PC-3 (cell line): ENCODE data around the gene KDM6B.
A peak's percentile ranks its signal among the peaks of the same experiment; 100 is the strongest.

Source experiments
- CTCF ChIP-seq: fragments of 300-600 bp; sonication (generic); conservative IDR thresholded peaks from 2 replicates; pipeline ENCODE4 v1.5.1; 2017; ENCODE audit warnings: antibody characterized with exemption, low read depth, mild to moderate bottlenecking, low read length
- EZH2phosphoT487 ChIP-seq: fragments of 300-600 bp; sonication (generic); IDR thresholded peaks from 2 replicates; pipeline ENCODE4 v1.6.1; 2018; ENCODE audit warnings: mild to moderate bottlenecking, antibody characterized with exemption, low read length, borderline replicate concordance

GRCh38 chr17:7862692-7863437, 28.8 kb downstream of the KDM6B start:
- TF ChIP-seq EZH2phosphoT487 (no peak), CTCF (peak; percentile 68)
